GM12878 (cell line): Measurements from ENCODE around the gene RPL37A. TPM values are rescaled to one million over a fixed set of nuclear protein-coding genes. Genes with fewer than 3 reads are reported as not detected.

ENCODE experiments used
- ATAC-seq: fragments of 200-7000 bp; cut with Tn5 transposase; 3 replicates; pipeline ENCODE4 v1.9.1; 2020; ENCODE audit warnings: mild to moderate bottlenecking, moderate library complexity
- BruUV-seq: library from RNA; stranded (reverse); fragments of 400-500 nt; replicated peaks from 2 replicates; lab custom pipeline; 2021; lab: Mats Ljungman, UMichigan
- CTCF ChIA-PET: fragments of 300-600 bp; sonication (Branson Sonifier 250); formaldehyde crosslinking; extraction: SDS; loops from one replicate; lab custom pipeline; 2021; ENCODE audit warnings: inconsistent platforms; lab: Yijun Ruan, JAX
- POLR2A ChIA-PET: fragments of 350-600 bp; formaldehyde crosslinking; extraction: SDS; loops from one replicate; lab custom pipeline; 2021; ENCODE audit warnings: inconsistent platforms; lab: Charles Lee
- RAD21 ChIA-PET: fragments of 300-600 bp; sonication (Branson Sonifier 250); formaldehyde crosslinking; loops from one replicate; lab custom pipeline; 2023; ENCODE audit warnings: antibody characterized with exemption; ENCODE audit not compliant: unreplicated experiment; lab: Charles Lee
- SMC1A ChIA-PET: fragments of 300-600 bp; sonication (Branson Sonifier 250); formaldehyde crosslinking; loops from one replicate; lab custom pipeline; 2023; ENCODE audit not compliant: unreplicated experiment, uncharacterized antibody; lab: Charles Lee
- DNase-seq: peaks from one replicate; pipeline ENCODE4 v3.0.0-alpha.2; 2011; ENCODE audit warnings: low read depth, low spot score
- FAIRE-seq: peaks from 3 replicates; lab custom pipeline; 2011; peaks lifted over from hg19 to GRCh38; lab: Jason Lieb, UNC
- H2AFZ ChIP-seq: 2 replicates; pipeline ENCODE4 v1.6.0; 2011; ENCODE audit warnings: low read depth, low read length, control low read depth; ENCODE audit not compliant: control insufficient read depth
- H3K27ac ChIP-seq: 2 replicates; pipeline ENCODE4 v1.5.1; 2011; ENCODE audit warnings: control low read depth; ENCODE audit not compliant: control insufficient read depth, insufficient read depth
- H3K27me3 ChIP-seq, 2 experiments: replicated peaks in 1 of 2; 2 replicates each; pipeline versions ENCODE4 v1.6.0 to v1.6.1; 2011; ENCODE audit warnings: low read length in 1 of 2; ENCODE audit not compliant: control insufficient read depth in 2 of 2, insufficient read depth in 2 of 2
- H3K36me3 ChIP-seq, 2 experiments: 2 replicates each; pipeline ENCODE4 v1.5.1; 2011; ENCODE audit warnings: low read length in 1 of 2; ENCODE audit not compliant: control insufficient read depth in 2 of 2, insufficient read depth in 2 of 2
- H3K4me1 ChIP-seq: 2 replicates; pipeline ENCODE4 v1.6.1; 2011; ENCODE audit warnings: mild to moderate bottlenecking, low read length, moderate library complexity, mixed read lengths; ENCODE audit not compliant: control insufficient read depth, insufficient read depth
- H3K4me2 ChIP-seq: 2 replicates; pipeline ENCODE4 v1.6.0; 2011; ENCODE audit warnings: control low read depth; ENCODE audit not compliant: control insufficient read depth, insufficient read depth
- H3K4me3 ChIP-seq: fragments of 200-600 bp; sonication (generic); 2 replicates; pipeline ENCODE4 v1.5.1; 2016
- H3K79me2 ChIP-seq: 2 replicates; pipeline ENCODE4 v1.6.0; 2011; ENCODE audit warnings: low read length; ENCODE audit not compliant: control insufficient read depth, insufficient read depth
- H3K9ac ChIP-seq: 2 replicates; pipeline ENCODE4 v1.8.0; 2011; ENCODE audit warnings: low read length, control low read depth, mixed read lengths; ENCODE audit not compliant: control insufficient read depth, insufficient read depth
- H3K9me3 ChIP-seq: replicated peaks from 3 replicates; pipeline ENCODE4 v1.5.1; 2011; ENCODE audit warnings: mild to moderate bottlenecking, low read length; ENCODE audit not compliant: control insufficient read depth, insufficient read depth
- H4K20me1 ChIP-seq: 2 replicates; pipeline ENCODE4 v1.6.0; 2011; ENCODE audit not compliant: control insufficient read depth, insufficient read depth
- MTA3 ChIP-seq: IDR thresholded peaks from 2 replicates; pipeline ENCODE4 v1.6.1; 2012; ENCODE audit warnings: low read length, inconsistent platforms, borderline replicate concordance
- MYB ChIP-seq: fragments of 150-350 bp; IDR thresholded peaks from 2 replicates; pipeline ENCODE4 v1.6.1; 2014; ENCODE audit warnings: mild to moderate bottlenecking, low read depth, low read length, borderline replicate concordance
- RB1 ChIP-seq: fragments of 450-650 bp; formaldehyde crosslinking; IDR thresholded peaks from 2 replicates; pipeline ENCODE4 v1.6.1; 2017; ENCODE audit warnings: mild to moderate bottlenecking, borderline replicate concordance
- RFX5 ChIP-seq: IDR thresholded peaks from 2 replicates; pipeline ENCODE4 v1.6.1; 2011; ENCODE audit warnings: low read depth, low read length, improper control_type of control experiment
- TCF12 ChIP-seq: IDR thresholded peaks from 2 replicates; pipeline ENCODE4 v1.6.1; 2011; ENCODE audit warnings: low read depth, mild to moderate bottlenecking, low read length
- ZBTB33 ChIP-seq: fragments of 450-650 bp; IDR thresholded peaks from 2 replicates; pipeline ENCODE4 v1.6.1; 2017; ENCODE audit warnings: mild to moderate bottlenecking
- WGBS: methylation state at CpG from one replicate; pipeline ENCODE4 v1.1.6; 2016; ENCODE audit warnings: low lambda C conversion rate; ENCODE audit not compliant: insufficient replicate concordance, insufficient coverage; ENCODE audit errors: missing lambda C conversion rate; 5-methylcytosine and 5-hydroxymethylcytosine counted together
- in situ Hi-C: fragments of 300-500 bp; cut with MboI; formaldehyde crosslinking; loops from 9 replicates; pipeline ENCODE4 v1.14.3; 2018; ENCODE audit warnings: mixed read lengths
- intact Hi-C: fragments of 100-400 bp; cut with micrococcal nuclease; formaldehyde crosslinking; loops from one replicate; pipeline ENCODE4 v1.14.2; 2022; ENCODE audit not compliant: unreplicated experiment
- polyA plus RNA-seq, 11 experiments: library from polyadenylated mRNA; depleted of rRNA in 4 of 11; unstranded in 6 of 11; stranded (reverse) in 5 of 11; fragments of >200 nt; fragmentation: Nextera tagmentation in 4 of 11; fragmentation: Illumina TruSeq in 1 of 11; extraction: Ambion mirVana in 4 of 11; extraction: Trizol in 1 of 11; gene quantifications; 1 replicate in 1 of 11; 2 replicates in 10 of 11; pipeline versions ENCODE4 v1.2.1 to v1.2.3, GENCODE V29; 2011 to 2016; ENCODE audit warnings: inconsistent platforms in 2 of 11, missing spikeins in 2 of 11, low read depth in 1 of 11
- total RNA-seq, 4 experiments: library from RNA; depleted of rRNA in 3 of 4; stranded (reverse); fragments of >200 nt in 3 of 4; fragmentation: Illumina TruSeq in 1 of 4; extraction: Trizol in 1 of 4; gene quantifications; 2 replicates each; pipeline versions ENCODE4 v1.2.1 to v1.2.3, GENCODE V29; 2013 to 2021

The RPL37A gene
- total and polyA plus RNA-seq, 10 of the 15 experiments (the other 5 are each of a cell fraction or from before 2014, with no cell fraction given), result 2,847 to 6,854 (median 5,110) TPM

- H3K9me3 ChIP-seq, result no peaks in the 10 kb centered on the region
- 0 out of 2 replicates have a peak overlapping the region, but pooled peaks have one; percentile 31 for H3K9ac ChIP-seq
- H3K27ac ChIP-seq, result peak overlapping the region; percentile 82; the same call in 1 of the 2 replicates
- no peaks in the 10 kb centered on the region for H3K27me3 ChIP-seq
- peaks cover 13% of the 10 kb centered on the region for H3K79me2 ChIP-seq
- ATAC-seq, result no peak
- H3K4me3 ChIP-seq, result no peak overlapping the region
- DNase-seq, result no peak
- CTCF ChIA-PET, result interaction anchor here (0.6 to 1.1 kb wide), 2 partner anchors 11 to 271 kb away, joined by 3 to 4 read pairs; no protein-coding TSS in a partner anchor
- WGBS, result 100% methylated on average over 1 of the region's 1 CpG
- POLR2A ChIA-PET, result interaction anchor here (1.1 kb wide), 1 partner anchor 29 kb away, joined by 3 read pairs; no protein-coding TSS in a partner anchor
- peak overlapping the region; percentile 15; the same call in 1 of the 2 replicates for H2AFZ ChIP-seq
- intact Hi-C loops (loop anchor here (10.0 kb wide), 1 partner anchor 459 kb away; no protein-coding TSS in a partner anchor), in situ Hi-C loops (no loop called here)
- no peaks in the 10 kb centered on the region for H4K20me1 ChIP-seq
- no peak for FAIRE-seq
- RAD21 ChIA-PET, result no interaction called here
- peaks cover 36% of the 10 kb centered on the region for H3K4me1 ChIP-seq
- SMC1A ChIA-PET, result interaction anchor here (0.6 to 2.5 kb wide), 6 partner anchors 25 to 298 kb away, joined by 3 to 9 read pairs (median 3); no protein-coding TSS in a partner anchor
- no peak for TF ChIP-seq TCF12
- no peak for TF ChIP-seq ZBTB33
- no peak for TF ChIP-seq RFX5
- TF ChIP-seq MYB, result no peak
- no peak for TF ChIP-seq RB1
- 0 out of 2 replicates have a peak, but pooled peaks have one; percentile 13 for TF ChIP-seq MTA3
- H3K4me2 ChIP-seq, result no peak overlapping the region
- H3K36me3 ChIP-seq, result no peaks in the 10 kb centered on the region
- no TSS peak for BruUV-seq
Observed at GRCh38 chr2:216493334-216493685, 5.3 kb upstream of the RPL37A start.
